TTC549 (cell line): Measurements from ENCODE around the gene SOCS2.

Experiments used
- FAIRE-seq: peaks from 2 replicates; lab custom pipeline; 2012; peaks lifted over from hg19 to GRCh38; lab: Jason Lieb, UNC

Gene SOCS2

GRCh38 chr12:93568091-93568490, 4.4 kb upstream of the SOCS2 start:
- no peak for FAIRE-seq

- no peak for FAIRE-seq
Measured at GRCh38 chr12:93569301-93569655, 3.2 kb upstream of the SOCS2 start.

- FAIRE-seq = no peak
Measured at GRCh38 chr12:93569656-93570551, 2.6 kb upstream of the SOCS2 start.

- no peak for FAIRE-seq
Measured at GRCh38 chr12:93570552-93571364, 1.7 kb upstream of the SOCS2 start.

GRCh38 chr12:93571365-93571924, 1.0 kb upstream of the SOCS2 start:
- FAIRE-seq = no peak

GRCh38 chr12:93572712-93573551, 457 bp downstream of the SOCS2 start:
- FAIRE-seq = no peak

GRCh38 chr12:93573552-93574223, 1.2 kb downstream of the SOCS2 start:
- FAIRE-seq = no peak

GRCh38 chr12:93577222-93577621, 4.7 kb downstream of the SOCS2 start:
- no peak for FAIRE-seq

- no peak for FAIRE-seq
Measured at GRCh38 chr12:93578221-93578620, 5.7 kb downstream of the SOCS2 start.

GRCh38 chr12:93580682-93581081, 8.2 kb downstream of the SOCS2 start:
- no peak for FAIRE-seq

- FAIRE-seq = no peak
Measured at GRCh38 chr12:93581370-93581769, 8.9 kb downstream of the SOCS2 start.

- FAIRE-seq = no peak
Measured at GRCh38 chr12:93582351-93582750, 9.9 kb downstream of the SOCS2 start.

- no peak for FAIRE-seq
Measured at GRCh38 chr12:93583627-93584392, 11.3 kb downstream of the SOCS2 start.

GRCh38 chr12:93585247-93585646, 12.8 kb downstream of the SOCS2 start:
- FAIRE-seq = no peak

GRCh38 chr12:93587611-93588010, 15.1 kb downstream of the SOCS2 start:
- no peak for FAIRE-seq

- FAIRE-seq = no peak
Measured at GRCh38 chr12:93589081-93589480, 16.6 kb downstream of the SOCS2 start.

- no peak for FAIRE-seq
Measured at GRCh38 chr12:93591137-93591868, 18.8 kb downstream of the SOCS2 start.

- no peak for FAIRE-seq
Measured at GRCh38 chr12:93592641-93593406, 20.3 kb downstream of the SOCS2 start.

- no peak for FAIRE-seq
Measured at GRCh38 chr12:93593843-93594242, 21.4 kb downstream of the SOCS2 start.
